Endothelial cell of umbilical vein (primary cell): ENCODE results near the gene NRF1. TPM values are rescaled to one million over a fixed set of nuclear protein-coding genes. Genes with fewer than 3 reads are reported as not detected.

Experiments
- BruUV-seq: library from RNA; stranded (reverse); fragments of 400-500 nt; replicated peaks from 2 replicates; lab custom pipeline; 2021; lab: Mats Ljungman, UMichigan
- CTCF ChIA-PET: fragments of 300-600, 350-600 bp; sonication (Branson Sonifier 250); formaldehyde crosslinking; loops from one replicate; lab custom pipeline; 2021; ENCODE audit warnings: antibody characterized with exemption, inconsistent platforms; lab: Charles Lee
- POLR2A ChIA-PET: fragments of 300-600, 350-600 bp; sonication (Branson Sonifier 250); formaldehyde crosslinking; loops from one replicate; lab custom pipeline; 2021; ENCODE audit warnings: antibody characterized with exemption, inconsistent platforms; lab: Charles Lee
- DNase-seq: peaks from one replicate; pipeline ENCODE4 v3.0.0-alpha.2; 2011; ENCODE audit warnings: low read depth, low spot score
- FAIRE-seq: peaks from 2 replicates; lab custom pipeline; 2011; peaks lifted over from hg19 to GRCh38; lab: Jason Lieb, UNC
- H2AFZ ChIP-seq: 2 replicates; pipeline ENCODE4 v1.6.0; 2012; ENCODE audit warnings: low read depth, low read length, control low read depth, inconsistent platforms
- H3K27ac ChIP-seq: 2 replicates; pipeline ENCODE4 v1.5.1; 2011; ENCODE audit warnings: low read depth, mild to moderate bottlenecking, control low read depth, low read length, moderate library complexity; ENCODE audit not compliant: insufficient read depth
- H3K27me3 ChIP-seq, 2 experiments: 2 replicates each; pipeline versions ENCODE4 v1.6.0 to v1.6.1; 2011; ENCODE audit warnings: low read length in 2 of 2, mixed read lengths in 1 of 2; ENCODE audit not compliant: control insufficient read depth in 2 of 2, insufficient read depth in 2 of 2
- H3K36me3 ChIP-seq, 2 experiments: 2 replicates in 1 of 2; 3 replicates in 1 of 2; pipeline ENCODE4 v1.5.1; 2011; ENCODE audit warnings: low read length in 2 of 2, mild to moderate bottlenecking in 1 of 2, moderate library complexity in 1 of 2; ENCODE audit not compliant: control insufficient read depth in 2 of 2, insufficient read depth in 2 of 2; ENCODE audit errors: extremely low read depth in 1 of 2
- H3K4me1 ChIP-seq: 3 replicates; pipeline ENCODE4 v1.5.1; 2011; ENCODE audit warnings: mild to moderate bottlenecking, low read length; ENCODE audit not compliant: control insufficient read depth, insufficient read depth; ENCODE audit errors: extremely low read depth
- H3K4me2 ChIP-seq: 2 replicates; pipeline ENCODE4 v1.6.1; 2011; ENCODE audit warnings: low read length, control low read depth, mixed read lengths; ENCODE audit not compliant: insufficient read depth
- H3K4me3 ChIP-seq, 3 experiments: fragments of 200-600 bp in 1 of 3; sonication (generic), shearing (Covaris generic) in 1 of 3; replicated peaks in 1 of 3; 2 replicates each; pipeline ENCODE4 v1.5.1; 2011 to 2016; ENCODE audit warnings: control low read depth in 3 of 3, low read length in 3 of 3, mild to moderate bottlenecking in 2 of 3, inconsistent platforms in 1 of 3, low read depth in 1 of 3, moderate library complexity in 1 of 3; ENCODE audit not compliant: insufficient read depth in 1 of 3
- H3K79me2 ChIP-seq: 2 replicates; pipeline ENCODE4 v1.6.0; 2012; ENCODE audit warnings: low read length, inconsistent platforms; ENCODE audit not compliant: control insufficient read depth, insufficient read depth
- H3K9ac ChIP-seq: replicated peaks from 2 replicates; pipeline ENCODE3; 2011; ENCODE audit warnings: low read length, control low read depth; ENCODE audit not compliant: insufficient read depth; ENCODE audit errors: extremely low read depth
- H3K9me1 ChIP-seq: replicated peaks from 3 replicates; pipeline ENCODE4 v1.6.0; 2011; ENCODE audit warnings: mild to moderate bottlenecking, low read length; ENCODE audit not compliant: control insufficient read depth, insufficient read depth; ENCODE audit errors: extremely low read depth
- H3K9me3 ChIP-seq: replicated peaks from 2 replicates; pipeline ENCODE4 v1.5.1; 2012; ENCODE audit warnings: low read length, inconsistent platforms; ENCODE audit not compliant: control insufficient read depth, insufficient read depth
- H4K20me1 ChIP-seq: replicated peaks from 2 replicates; pipeline ENCODE3; 2011; ENCODE audit warnings: mild to moderate bottlenecking, low read length; ENCODE audit not compliant: control insufficient read depth, insufficient read depth; ENCODE audit errors: extremely low read depth
- EZH2 ChIP-seq: IDR thresholded peaks from 2 replicates; pipeline ENCODE4 v1.6.1; 2012; ENCODE audit warnings: borderline replicate concordance, low read depth, mild to moderate bottlenecking, moderate library complexity, low read length, inconsistent platforms; ENCODE audit not compliant: severe bottlenecking
- FOS ChIP-seq: IDR thresholded peaks from 2 replicates; pipeline ENCODE4 v1.6.1; 2011; ENCODE audit warnings: mild to moderate bottlenecking, low read length, moderate library complexity, borderline replicate concordance; ENCODE audit not compliant: insufficient read depth
- GATA2 ChIP-seq: IDR thresholded peaks from 2 replicates; pipeline ENCODE4 v1.7.0; 2011; ENCODE audit warnings: low read depth, mild to moderate bottlenecking, moderate library complexity, mixed read lengths, low read length; ENCODE audit not compliant: insufficient read length, insufficient read depth
- JUN ChIP-seq: IDR thresholded peaks from 2 replicates; pipeline ENCODE4 v1.6.1; 2011; ENCODE audit warnings: borderline replicate concordance, low read depth; ENCODE audit not compliant: insufficient read length, insufficient read depth
- MYC ChIP-seq: IDR thresholded peaks from one replicate; pipeline ENCODE4 v1.6.1; 2011; ENCODE audit warnings: mild to moderate bottlenecking, low read depth, low read length
- POLR2A ChIP-seq: IDR thresholded peaks from 2 replicates; pipeline ENCODE4 v1.6.1; 2012; ENCODE audit warnings: low read depth, mild to moderate bottlenecking, control low read depth, low read length
- POLR2AphosphoS5 ChIP-seq: IDR thresholded peaks from 2 replicates; pipeline ENCODE4 v1.6.1; 2012; ENCODE audit warnings: low read depth, mild to moderate bottlenecking, control low read depth, low read length, moderate library complexity; ENCODE audit not compliant: insufficient read depth
- dilution Hi-C: fragments of 300-500 bp; cut with MboI; formaldehyde crosslinking; loops from one replicate; pipeline ENCODE4 v1.15.0; 2019; ENCODE audit warnings: low sequenced_read_pairs; ENCODE audit not compliant: extremely low pct_ligation_motif_present
- intact Hi-C: fragments of 100-400 bp; cut with micrococcal nuclease; formaldehyde crosslinking; loops from one replicate; pipeline ENCODE4 v1.10.0; 2022
- polyA plus RNA-seq, 4 experiments: library from polyadenylated mRNA; depleted of rRNA in 3 of 4; stranded (reverse) in 3 of 4; unstranded in 1 of 4; fragments of >200 nt; gene quantifications; 2 replicates each; pipeline versions ENCODE4 v1.2.1 to v1.2.3, GENCODE V29; 2011 to 2012; ENCODE audit warnings: missing spikeins in 1 of 4
- total RNA-seq: library from RNA; stranded (reverse); gene quantifications from 2 replicates; pipeline ENCODE4 v1.2.3, GENCODE V29; 2021
- TF ChIP-seq, protein P1 (sequence below), 2 donors: IDR thresholded peaks; 1 replicate in 1 of 2; 2 replicates in 1 of 2; pipeline ENCODE4 v1.5.1; 2011; ENCODE audit warnings: low read length in 2 of 2, mild to moderate bottlenecking in 2 of 2, moderate library complexity in 2 of 2, control low read depth in 1 of 2, inconsistent platforms in 1 of 2, low read depth in 1 of 2; ENCODE audit not compliant: insufficient read depth in 1 of 2; ENCODE audit errors: extremely low read depth in 1 of 2
- TF ChIP-seq, protein P2 (sequence below): IDR thresholded peaks from 2 replicates; pipeline ENCODE4 v1.6.1; 2011; ENCODE audit not compliant: insufficient read depth, insufficient read length

Gene NRF1
- total and polyA plus RNA-seq, 2 donors (not counting 3 experiments of a cell fraction or from before 2014, with no cell fraction given) = 14.6 to 20.3 TPM

DNA sequence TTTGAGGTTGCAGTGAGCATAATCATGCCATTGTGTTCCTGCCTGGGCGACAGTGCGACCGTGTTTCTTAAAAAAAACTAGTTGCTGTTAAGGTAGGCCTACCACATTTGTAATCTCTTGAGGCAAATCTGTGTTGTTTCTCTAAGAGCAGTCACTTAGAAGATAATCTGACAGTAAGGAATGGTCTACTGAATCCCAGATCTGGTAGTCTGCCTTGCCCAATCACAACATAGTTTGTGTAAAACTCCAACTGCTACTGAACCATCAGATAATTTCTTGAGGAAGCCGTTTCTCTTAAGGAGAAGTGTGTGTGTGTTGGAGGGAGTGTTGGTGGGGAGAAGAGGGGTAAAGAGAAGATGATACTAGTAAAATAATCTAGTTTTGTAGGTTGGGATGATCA, 5.0 kb downstream of the NRF1 start:
- no peak overlapping the region for H3K27ac ChIP-seq
- TF ChIP-seq, protein P1, sequence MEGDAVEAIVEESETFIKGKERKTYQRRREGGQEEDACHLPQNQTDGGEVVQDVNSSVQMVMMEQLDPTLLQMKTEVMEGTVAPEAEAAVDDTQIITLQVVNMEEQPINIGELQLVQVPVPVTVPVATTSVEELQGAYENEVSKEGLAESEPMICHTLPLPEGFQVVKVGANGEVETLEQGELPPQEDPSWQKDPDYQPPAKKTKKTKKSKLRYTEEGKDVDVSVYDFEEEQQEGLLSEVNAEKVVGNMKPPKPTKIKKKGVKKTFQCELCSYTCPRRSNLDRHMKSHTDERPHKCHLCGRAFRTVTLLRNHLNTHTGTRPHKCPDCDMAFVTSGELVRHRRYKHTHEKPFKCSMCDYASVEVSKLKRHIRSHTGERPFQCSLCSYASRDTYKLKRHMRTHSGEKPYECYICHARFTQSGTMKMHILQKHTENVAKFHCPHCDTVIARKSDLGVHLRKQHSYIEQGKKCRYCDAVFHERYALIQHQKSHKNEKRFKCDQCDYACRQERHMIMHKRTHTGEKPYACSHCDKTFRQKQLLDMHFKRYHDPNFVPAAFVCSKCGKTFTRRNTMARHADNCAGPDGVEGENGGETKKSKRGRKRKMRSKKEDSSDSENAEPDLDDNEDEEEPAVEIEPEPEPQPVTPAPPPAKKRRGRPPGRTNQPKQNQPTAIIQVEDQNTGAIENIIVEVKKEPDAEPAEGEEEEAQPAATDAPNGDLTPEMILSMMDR (IDR thresholded peaks at IDR 0.05; ENCODE audit: extremely low read depth in 1 of 2, insufficient read depth in 1 of 2, low read depth in 1 of 2, low read length in 2 of 2) = no peak
- TF ChIP-seq EZH2 (no peak), GATA2 (no peak), POLR2A (no peak), JUN (no peak), FOS (no peak), POLR2AphosphoS5 (no peak), MYC (no peak)
- TF ChIP-seq, protein P2, sequence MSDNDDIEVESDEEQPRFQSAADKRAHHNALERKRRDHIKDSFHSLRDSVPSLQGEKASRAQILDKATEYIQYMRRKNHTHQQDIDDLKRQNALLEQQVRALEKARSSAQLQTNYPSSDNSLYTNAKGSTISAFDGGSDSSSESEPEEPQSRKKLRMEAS = no peak
- no peak overlapping the region for H3K4me3 ChIP-seq
- POLR2A ChIA-PET = no interaction called here
- no peak overlapping the region for H3K9ac ChIP-seq
- CTCF ChIA-PET = interaction anchor here (0.9 to 1.3 kb wide), 4 partner anchors 10 to 274 kb away, joined by 3 read pairs; no protein-coding TSS in a partner anchor
- intact Hi-C loops = no loop called here
- H4K20me1 ChIP-seq = peaks cover 10% of the 10 kb centered on the region
- no peaks in the 10 kb centered on the region for H3K36me3 ChIP-seq
- H3K9me1 ChIP-seq = no peaks in the 10 kb centered on the region
- dilution Hi-C loops = no loop called here
- no peak overlapping the region for H3K4me2 ChIP-seq
- no peak for DNase-seq
- no peak for FAIRE-seq
- H3K27me3 ChIP-seq = no peaks in the 10 kb centered on the region
- no peak overlapping the region for H2AFZ ChIP-seq
- H3K9me3 ChIP-seq = no peaks in the 10 kb centered on the region
- H3K79me2 ChIP-seq = peaks cover 92% of the 10 kb centered on the region
- no TSS peak for BruUV-seq
- peaks cover 6% of the 10 kb centered on the region for H3K4me1 ChIP-seq
